Large intestine (tissue), 3 donors: ENCODE results near the gene POU2F2. TPM values are rescaled to one million over a fixed set of nuclear protein-coding genes. Genes with fewer than 3 reads are reported as not detected.

Source experiments
- DNase-seq, 2 donors: peaks; one replicate each; pipeline versions ENCODE4 v3.0.0 to v3.0.0-alpha.2; 2013
- H3K27ac ChIP-seq: one replicate; pipeline ENCODE4 v1.5.1; 2013; ENCODE audit warnings: low read length
- H3K27me3 ChIP-seq: 2 replicates; pipeline ENCODE4 v1.6.1; 2013; ENCODE audit warnings: low read length; ENCODE audit not compliant: control insufficient read depth, insufficient read depth
- H3K36me3 ChIP-seq: 2 replicates; pipeline ENCODE4 v1.6.1; 2013; ENCODE audit warnings: low read length; ENCODE audit not compliant: control insufficient read depth, insufficient read depth
- H3K4me1 ChIP-seq: one replicate; pipeline ENCODE4 v1.6.1; 2013; ENCODE audit warnings: low read length; ENCODE audit not compliant: control insufficient read depth, insufficient read depth
- H3K4me3 ChIP-seq: one replicate; pipeline ENCODE4 v1.5.1; 2013; ENCODE audit warnings: low read length
- H3K9me3 ChIP-seq: one replicate; pipeline ENCODE4 v1.6.1; 2013; ENCODE audit warnings: mild to moderate bottlenecking, low read depth, low read length, moderate library complexity; ENCODE audit not compliant: control insufficient read depth
- WGBS: methylation state at CpG from one replicate; pipeline ENCODE4 v1.1.5; 2013; ENCODE audit warnings: low lambda C conversion rate; ENCODE audit not compliant: insufficient coverage; 5-methylcytosine and 5-hydroxymethylcytosine counted together
- polyA plus RNA-seq: library from polyadenylated mRNA; unstranded; fragments of 120-200 nt; gene quantifications from one replicate; pipeline ENCODE4 v1.2.1, GENCODE V29; 2013

The POU2F2 gene
- polyA plus RNA-seq, 1 donor, result 2.7 TPM

GRCh38 chr19:42069619-42070351 lies 62.5 kb downstream of the POU2F2 start, which contains the start of gene GRIK5:
GRIK5 (minus strand) TSS chr19:42070206; CDS start chr19:42065770, 4,436 bp downstream.
- WGBS, result 0% methylated on average over 1 of the region's 29 CpGs
- Histone ChIP-seq H3K9me3 (no peaks in the 10 kb centered on the region), H3K27me3 (peaks cover 48% of the 10 kb centered on the region), H3K4me1 (peaks cover under 1% of the 10 kb centered on the region), H3K27ac (peak within 1 kb of the TSS; percentile 23), H3K4me3 (peak within 1 kb of the TSS; percentile 1), H3K36me3 (no peaks in the 10 kb centered on the region)
- DNase-seq, result no peak

DNA sequence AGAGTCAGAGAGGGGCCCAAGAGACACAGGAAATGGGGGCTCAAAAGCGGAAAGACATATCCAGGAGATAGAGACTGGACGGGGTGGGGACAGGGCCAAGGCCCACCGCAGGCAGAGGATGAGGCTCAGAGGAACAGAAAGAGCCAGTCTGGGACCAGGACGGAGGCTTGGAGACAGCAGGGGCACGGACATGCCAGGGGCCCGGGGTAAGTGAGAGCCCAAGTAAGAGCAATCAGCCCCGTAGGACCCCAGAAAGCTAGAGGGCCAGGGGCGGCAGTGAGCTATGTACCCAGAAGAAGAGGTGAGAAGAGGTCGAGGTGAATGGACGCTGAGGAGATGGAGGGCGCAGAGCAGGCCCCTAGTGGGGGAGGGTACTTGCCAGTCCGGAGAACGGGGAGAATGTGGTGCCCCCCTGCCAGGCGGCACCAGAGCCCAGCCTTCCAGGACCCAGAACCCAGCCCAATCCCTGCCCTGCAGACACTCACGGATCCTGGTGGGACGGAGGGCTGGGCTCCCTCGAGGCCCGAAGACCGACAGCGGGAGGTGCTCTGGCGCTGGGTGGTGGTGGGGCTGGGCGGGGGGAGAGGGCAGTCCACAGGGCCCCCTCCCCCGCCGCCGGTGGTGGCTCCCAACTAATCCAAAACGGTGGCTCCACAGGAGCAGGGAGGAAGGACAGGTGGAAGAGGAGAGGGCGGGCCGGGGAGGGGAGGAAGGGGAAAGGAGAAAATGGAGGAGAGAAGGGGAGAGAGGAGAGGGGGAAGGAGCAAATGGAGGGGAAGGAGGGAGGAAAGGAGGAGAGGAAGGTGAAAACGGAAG lies 63.3 kb downstream of the POU2F2 start:
- no peaks in the 10 kb centered on the region for H3K4me1 ChIP-seq
- H3K9me3 ChIP-seq, result no peaks in the 10 kb centered on the region
- H3K27ac ChIP-seq, result no peak overlapping the region
- H3K36me3 ChIP-seq, result no peaks in the 10 kb centered on the region
- H3K4me3 ChIP-seq, result peak overlapping the region; percentile 1
- H3K27me3 ChIP-seq, result peaks cover 48% of the 10 kb centered on the region
- no CpG with 5 or more reads among the region's 29 CpGs for WGBS
- no peak for DNase-seq

- no peaks in the 10 kb centered on the region for H3K36me3 ChIP-seq
- WGBS, result 48% methylated on average over 2 of the region's 8 CpGs
- no peak overlapping the region for H3K4me3 ChIP-seq
- DNase-seq, result no peak
- H3K27me3 ChIP-seq, result peaks cover 48% of the 10 kb centered on the region
- no peaks in the 10 kb centered on the region for H3K4me1 ChIP-seq
- no peaks in the 10 kb centered on the region for H3K9me3 ChIP-seq
- no peak overlapping the region for H3K27ac ChIP-seq
These were observed 63.9 kb downstream of the POU2F2 start for GRCh38 chr19:42068361-42068755.

DNA sequence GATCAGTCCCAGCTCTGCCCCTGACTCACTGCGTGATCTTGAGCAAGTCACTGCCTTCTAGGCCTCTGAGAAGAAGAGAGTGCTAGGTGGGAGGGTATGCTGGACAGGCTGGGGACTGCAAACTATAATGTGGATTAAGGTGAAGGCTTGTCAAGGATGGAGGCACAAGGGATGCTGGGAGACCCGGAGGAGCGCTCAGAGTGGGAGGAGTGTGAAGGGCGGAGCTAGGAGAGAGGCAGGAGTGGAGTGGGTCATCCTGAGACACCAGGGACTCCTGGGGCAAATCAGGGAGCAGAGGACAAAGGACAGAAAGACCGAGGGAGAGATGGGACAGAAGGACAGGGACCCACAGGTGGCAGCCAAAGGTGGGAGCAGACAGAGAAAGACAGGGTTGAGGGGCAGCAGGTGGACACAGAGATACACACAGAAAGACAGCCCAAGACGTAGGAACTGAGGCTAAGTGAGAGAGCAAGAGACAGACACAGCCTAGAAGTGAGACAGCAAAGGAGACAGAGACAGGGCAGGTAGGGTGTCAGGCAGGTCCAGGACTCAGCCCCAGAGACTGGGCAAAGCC lies 64.8 kb downstream of the POU2F2 start:
- no peaks in the 10 kb centered on the region for H3K9me3 ChIP-seq
- WGBS, result no CpG with 5 or more reads among the region's 6 CpGs
- no peak overlapping the region for H3K27ac ChIP-seq
- H3K4me1 ChIP-seq, result no peaks in the 10 kb centered on the region
- no peaks in the 10 kb centered on the region for H3K36me3 ChIP-seq
- DNase-seq, result no peak
- H3K27me3 ChIP-seq, result peaks cover 48% of the 10 kb centered on the region
- no peak overlapping the region for H3K4me3 ChIP-seq

- Histone ChIP-seq H3K9me3 (no peaks in the 10 kb centered on the region), H3K27ac (no peak overlapping the region), H3K27me3 (peaks cover 48% of the 10 kb centered on the region), H3K4me3 (no peak overlapping the region), H3K36me3 (no peaks in the 10 kb centered on the region), H3K4me1 (no peaks in the 10 kb centered on the region)
- DNase-seq, result no peak
- WGBS, result 75% methylated on average over 2 of the region's 9 CpGs
These were observed 66.0 kb downstream of the POU2F2 start for GRCh38 chr19:42066075-42066754.

DNA sequence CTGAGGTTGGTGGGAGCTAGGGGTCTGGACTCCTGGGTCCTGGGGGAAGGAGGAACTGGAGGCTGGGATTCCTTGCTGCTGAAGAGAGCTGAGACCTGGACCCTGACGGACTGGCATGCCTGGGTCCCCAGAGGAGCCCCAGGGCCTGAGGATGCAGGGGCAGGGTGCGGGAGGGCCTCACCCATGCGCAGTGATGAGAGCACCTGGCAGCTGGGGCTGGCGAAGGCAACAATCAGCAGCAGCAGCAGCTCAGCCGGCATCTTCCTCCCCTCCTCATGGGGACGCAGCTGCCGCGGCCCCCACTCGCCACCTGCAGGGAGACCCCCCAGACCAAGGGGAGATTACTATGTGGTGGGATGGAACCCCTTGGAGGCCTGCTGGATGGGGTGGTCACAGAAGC lies 66.7 kb downstream of the POU2F2 start:
- WGBS, result no CpG with 5 or more reads among the region's 9 CpGs
- Histone ChIP-seq H3K27me3 (peaks cover 44% of the 10 kb centered on the region), H3K27ac (no peak overlapping the region), H3K9me3 (no peaks in the 10 kb centered on the region), H3K4me3 (no peak overlapping the region), H3K4me1 (no peaks in the 10 kb centered on the region), H3K36me3 (no peaks in the 10 kb centered on the region)
- no peak for DNase-seq

DNA sequence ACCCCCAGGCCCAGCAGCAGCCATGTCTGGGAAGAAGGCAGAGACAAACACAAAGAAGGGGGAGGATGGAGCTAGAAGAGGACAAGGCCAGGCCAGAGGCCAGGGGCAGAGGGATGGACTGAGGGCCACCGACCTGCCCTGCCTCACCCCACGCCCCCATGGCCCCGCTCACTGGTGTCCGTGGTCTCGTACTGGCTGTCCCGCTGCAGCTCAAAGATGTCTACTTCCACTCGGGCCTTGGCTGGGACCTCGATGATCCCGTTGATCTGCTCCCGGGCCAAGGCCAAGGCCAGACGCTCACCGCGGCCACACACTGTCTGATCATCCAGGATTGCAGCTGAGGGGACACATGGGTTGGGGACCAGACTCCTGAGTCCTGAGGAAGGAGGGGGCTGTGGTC lies 67.2 kb downstream of the POU2F2 start:
- WGBS, result no CpG with 5 or more reads among the region's 13 CpGs
- no peaks in the 10 kb centered on the region for H3K36me3 ChIP-seq
- no peak for DNase-seq
- no peaks in the 10 kb centered on the region for H3K4me1 ChIP-seq
- no peak overlapping the region for H3K4me3 ChIP-seq
- H3K9me3 ChIP-seq, result no peaks in the 10 kb centered on the region
- H3K27ac ChIP-seq, result no peak overlapping the region
- peaks cover 39% of the 10 kb centered on the region for H3K27me3 ChIP-seq

- Histone ChIP-seq H3K4me1 (no peaks in the 10 kb centered on the region), H3K4me3 (no peak overlapping the region), H3K27me3 (peaks cover 33% of the 10 kb centered on the region), H3K36me3 (no peaks in the 10 kb centered on the region), H3K27ac (no peak overlapping the region), H3K9me3 (no peaks in the 10 kb centered on the region)
- no peak for DNase-seq
- no CpG with 5 or more reads among the region's 6 CpGs for WGBS
These were observed 67.8 kb downstream of the POU2F2 start for GRCh38 chr19:42064432-42064831.

DNA sequence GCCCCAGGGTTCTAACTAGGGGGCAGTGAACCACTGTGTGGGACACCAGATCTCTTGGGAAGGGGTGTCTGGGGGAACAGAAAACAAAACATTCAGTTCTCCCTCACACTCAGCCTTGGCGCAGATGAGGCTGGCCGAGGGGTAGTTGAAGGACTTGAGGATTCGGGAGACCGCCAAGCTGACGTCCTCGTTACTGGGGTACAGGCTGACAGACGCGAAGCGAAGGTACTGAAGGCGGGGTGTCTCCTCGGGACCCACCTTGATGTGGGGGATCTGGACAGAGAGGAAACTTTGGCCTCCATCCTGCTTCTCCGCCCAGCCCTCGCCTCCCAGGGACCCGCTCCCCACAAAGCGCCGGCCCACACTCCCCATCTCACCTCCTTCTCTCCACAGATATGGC lies 69.9 kb downstream of the POU2F2 start:
- 93% methylated on average over 6 of the region's 16 CpGs for WGBS

DNA sequence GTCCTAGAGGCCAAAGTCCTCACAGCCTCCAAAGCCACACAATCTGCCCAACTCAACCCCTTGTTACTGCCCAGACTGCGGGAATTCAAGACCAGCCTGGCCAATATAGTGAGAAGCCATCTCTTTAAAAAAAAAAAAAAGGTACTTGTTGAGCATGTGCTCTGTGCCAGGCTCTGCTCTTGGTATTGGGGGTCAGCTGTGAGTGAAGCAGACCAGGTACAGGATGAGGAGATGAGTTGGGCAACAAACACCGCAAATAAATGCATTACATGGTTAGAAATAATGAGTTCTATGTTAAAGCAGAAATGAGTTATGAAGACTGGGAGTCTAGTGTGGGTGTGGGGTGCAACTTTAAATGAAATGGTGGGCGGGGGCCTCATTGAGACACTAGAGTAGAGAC lies 72.1 kb downstream of the POU2F2 start:
- DNase-seq, result no peak
- Histone ChIP-seq H3K9me3 (no peaks in the 10 kb centered on the region), H3K27me3 (no peaks in the 10 kb centered on the region), H3K27ac (no peak overlapping the region), H3K36me3 (no peaks in the 10 kb centered on the region), H3K4me3 (no peak overlapping the region), H3K4me1 (no peaks in the 10 kb centered on the region)
- 100% methylated on average over 1 of the region's 3 CpGs for WGBS

More for the DNA sequence above, 69.9 kb downstream of the POU2F2 start:
- DNase-seq, result no peak
- no peaks in the 10 kb centered on the region for H3K36me3 ChIP-seq
- H3K4me3 ChIP-seq, result no peak overlapping the region
- no peak overlapping the region for H3K27ac ChIP-seq
- no peaks in the 10 kb centered on the region for H3K9me3 ChIP-seq
- no peaks in the 10 kb centered on the region for H3K4me1 ChIP-seq
- peaks cover 12% of the 10 kb centered on the region for H3K27me3 ChIP-seq
